Body of pancreas (tissue), 4 donors: ENCODE measurements around the gene HYKK. TPM values are rescaled to one million over a fixed set of nuclear protein-coding genes. Genes with fewer than 3 reads are reported as not detected.

Experiments
- ATAC-seq: fragments of 150-250 bp; one replicate; pipeline ENCODE4 v1.9.1; 2016
- DNase-seq, 4 donors: peaks; one replicate each; pipeline ENCODE4 v3.0.0-alpha.2; 2019
- H3K27ac ChIP-seq, 4 donors: fragments of 200-600 bp; sonication (generic); 1 replicate in 3 of 4; 2 replicates in 1 of 4; pipeline versions ENCODE4 v1.5.1 to v1.6.1; 2016 to 2019; ENCODE audit warnings: mild to moderate bottlenecking in 1 of 4, mixed read lengths in 1 of 4, moderate library complexity in 1 of 4
- H3K27me3 ChIP-seq, 2 donors: fragments of 200-600 bp; sonication (generic); one replicate each; pipeline ENCODE4 v1.6.0; 2016; ENCODE audit warnings: mild to moderate bottlenecking in 1 of 2
- H3K36me3 ChIP-seq, 2 donors: fragments of 200-600 bp; sonication (generic); replicated peaks in 1 of 2; 2 replicates each; pipeline ENCODE4 v1.5.1; 2016; ENCODE audit warnings: low read depth in 2 of 2; ENCODE audit not compliant: insufficient read depth in 1 of 2
- H3K4me1 ChIP-seq: fragments of 200-600 bp; sonication (generic); one replicate; pipeline ENCODE4 v1.6.0; 2016
- H3K4me3 ChIP-seq, 2 donors: fragments of 200-600 bp; sonication (generic); 1 replicate in 1 of 2; 2 replicates in 1 of 2; pipeline ENCODE4 v1.5.1; 2016 to 2019
- H3K9me3 ChIP-seq, 3 donors: fragments of 200-600 bp; sonication (generic); 1 replicate in 2 of 3; 2 replicates in 1 of 3; pipeline ENCODE4 v1.5.1; 2016
- POLR2A ChIP-seq, 3 donors: fragments of 450-650 bp; IDR thresholded peaks; one replicate each; pipeline ENCODE4 v1.6.1; 2016; ENCODE audit warnings: antibody characterized with exemption in 3 of 3, mild to moderate bottlenecking in 2 of 3
- WGBS, 2 donors: methylation state at CpG; one replicate each; pipeline ENCODE4 v1.1.5; 2017; 5-methylcytosine and 5-hydroxymethylcytosine counted together
- intact Hi-C: fragments of 100-400 bp; cut with DNase I; formaldehyde crosslinking; loops from one replicate; pipeline ENCODE4 v1.15.1; 2023
- total RNA-seq, 2 donors: library from RNA; depleted of rRNA; stranded (reverse); fragments of >200 nt; gene quantifications; one replicate each; pipeline ENCODE4 v1.1.0, GENCODE V29; 2016
- TF ChIP-seq, protein P1 (sequence below), 7 experiments: fragments of 450-650 bp in 4 of 7; fragments of 200-600 bp in 3 of 7; sonication (generic) in 3 of 7; IDR thresholded peaks; one replicate each; pipeline ENCODE4 v1.5.1; 2016 to 2019; ENCODE audit warnings: antibody characterized with exemption in 7 of 7

The HYKK gene
- total RNA-seq, 2 donors from 2014 or later = 2.6 to 8.3 TPM

GRCh38 chr15:78565951-78566774 lies 58.8 kb downstream of the HYKK start:
- H3K4me3 ChIP-seq = peak overlapping the region in 1 of 2 donors; percentile 8
- H3K27ac ChIP-seq = peak overlapping the region; percentile 28 to 75 (median 54)
- H3K36me3 ChIP-seq = no peaks in the 10 kb centered on the region
- 1 to 2% methylated on average over 19 of the region's 19 CpGs for WGBS, 2 donors
- peaks cover 17% of the 10 kb centered on the region for H3K4me1 ChIP-seq
- DNase-seq (peak in 2 of 4 donors; percentile 16 to 19), ATAC-seq (peak; percentile 17)
- no peaks in the 10 kb centered on the region for H3K9me3 ChIP-seq
- H3K27me3 ChIP-seq = no peaks in the 10 kb centered on the region
- TF ChIP-seq POLR2A (IDR thresholded peaks at IDR 0.05) = no peak
- TF ChIP-seq, protein P1, sequence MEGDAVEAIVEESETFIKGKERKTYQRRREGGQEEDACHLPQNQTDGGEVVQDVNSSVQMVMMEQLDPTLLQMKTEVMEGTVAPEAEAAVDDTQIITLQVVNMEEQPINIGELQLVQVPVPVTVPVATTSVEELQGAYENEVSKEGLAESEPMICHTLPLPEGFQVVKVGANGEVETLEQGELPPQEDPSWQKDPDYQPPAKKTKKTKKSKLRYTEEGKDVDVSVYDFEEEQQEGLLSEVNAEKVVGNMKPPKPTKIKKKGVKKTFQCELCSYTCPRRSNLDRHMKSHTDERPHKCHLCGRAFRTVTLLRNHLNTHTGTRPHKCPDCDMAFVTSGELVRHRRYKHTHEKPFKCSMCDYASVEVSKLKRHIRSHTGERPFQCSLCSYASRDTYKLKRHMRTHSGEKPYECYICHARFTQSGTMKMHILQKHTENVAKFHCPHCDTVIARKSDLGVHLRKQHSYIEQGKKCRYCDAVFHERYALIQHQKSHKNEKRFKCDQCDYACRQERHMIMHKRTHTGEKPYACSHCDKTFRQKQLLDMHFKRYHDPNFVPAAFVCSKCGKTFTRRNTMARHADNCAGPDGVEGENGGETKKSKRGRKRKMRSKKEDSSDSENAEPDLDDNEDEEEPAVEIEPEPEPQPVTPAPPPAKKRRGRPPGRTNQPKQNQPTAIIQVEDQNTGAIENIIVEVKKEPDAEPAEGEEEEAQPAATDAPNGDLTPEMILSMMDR (IDR thresholded peaks at IDR 0.05) = peak in 4 of 7 experiments; percentile 9 to 35 (median 28)
- intact Hi-C loops = no loop called here

DNA sequence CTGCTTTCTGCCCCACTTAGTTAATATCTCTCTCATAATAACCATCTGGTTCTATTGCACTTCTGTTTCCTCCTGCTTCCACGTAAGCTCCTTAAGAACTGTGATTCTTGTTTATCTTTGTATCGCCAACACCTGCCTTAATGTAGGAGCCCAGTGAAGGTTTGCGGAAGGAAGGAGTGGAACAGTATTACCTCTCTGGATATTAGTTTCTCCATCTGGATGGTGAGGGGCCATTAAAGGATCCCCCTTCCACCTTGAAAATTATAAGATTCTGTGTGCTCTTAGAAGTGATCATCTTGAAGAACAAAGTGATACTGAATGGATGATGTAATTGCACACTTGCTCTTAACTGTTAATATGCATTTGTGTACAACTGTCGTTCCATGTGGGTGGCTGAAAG lies 60.2 kb downstream of the HYKK start:
- Histone ChIP-seq H3K4me1 (peaks cover 17% of the 10 kb centered on the region), H3K9me3 (no peaks in the 10 kb centered on the region), H3K4me3 (no peak overlapping the region), H3K27me3 (no peaks in the 10 kb centered on the region), H3K36me3 (no peaks in the 10 kb centered on the region), H3K27ac (no peak overlapping the region)
- TF ChIP-seq, protein P1 (IDR thresholded peaks at IDR 0.05) = no peak
- 72 to 74% methylated on average over 4 of the region's 4 CpGs for WGBS, 2 donors
- ATAC-seq = no peak
- no peak for DNase-seq
- intact Hi-C loops = no loop called here

DNA sequence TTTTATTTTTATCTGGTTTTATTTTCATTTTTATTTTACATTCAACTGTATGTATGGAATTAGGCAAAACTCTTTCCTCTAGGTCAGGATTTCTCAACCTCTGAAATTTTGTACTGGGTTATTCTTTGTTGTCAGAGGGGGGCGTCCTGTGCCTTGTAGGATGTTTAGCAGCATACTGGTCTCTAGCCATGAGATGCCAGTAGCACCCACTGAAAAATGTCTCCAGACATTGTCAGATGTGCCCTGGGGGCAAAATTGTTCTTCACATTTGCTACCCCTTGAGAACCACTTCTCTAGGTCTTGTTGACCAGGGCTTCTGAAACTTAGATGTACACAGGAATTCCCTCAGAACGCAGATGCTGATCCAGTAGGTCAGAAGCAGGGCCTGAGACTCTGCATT lies 63.3 kb downstream of the HYKK start:
- Histone ChIP-seq H3K9me3 (no peaks in the 10 kb centered on the region), H3K4me1 (peaks cover 11% of the 10 kb centered on the region), H3K27ac (no peak overlapping the region), H3K27me3 (no peaks in the 10 kb centered on the region), H3K4me3 (no peak overlapping the region), H3K36me3 (no peaks in the 10 kb centered on the region)
- no peak for TF ChIP-seq POLR2A (IDR thresholded peaks at IDR 0.05)
- TF ChIP-seq, protein P1 (IDR thresholded peaks at IDR 0.05) = no peak
- intact Hi-C loops = no loop called here
- no peak for DNase-seq
- 66 to 78% methylated on average over 2 of the region's 2 CpGs for WGBS, 2 donors
- no peak for ATAC-seq

DNA sequence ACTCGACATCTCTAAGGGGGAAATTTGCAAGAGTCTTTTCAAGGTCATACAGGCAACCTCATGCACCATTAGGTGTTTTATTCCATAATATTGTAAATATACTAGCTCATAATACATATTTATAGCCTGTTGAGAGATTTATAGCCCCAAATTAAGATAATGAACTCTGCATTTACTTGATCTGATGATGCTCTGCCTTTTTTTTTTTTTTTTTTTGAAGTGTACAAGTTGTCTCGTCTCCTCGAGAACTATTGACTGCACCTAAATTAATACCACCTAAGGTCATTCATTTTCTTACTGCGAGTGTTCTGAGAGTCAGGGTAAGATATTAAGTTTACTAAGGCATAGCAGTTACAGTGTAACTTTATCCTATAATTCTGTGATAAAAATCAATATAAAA lies 64.0 kb downstream of the HYKK start:
- Histone ChIP-seq H3K27ac (no peak overlapping the region), H3K9me3 (no peaks in the 10 kb centered on the region), H3K36me3 (no peaks in the 10 kb centered on the region), H3K27me3 (no peaks in the 10 kb centered on the region), H3K4me3 (no peak overlapping the region), H3K4me1 (peaks cover 4% of the 10 kb centered on the region)
- intact Hi-C loops = no loop called here
- 52 to 62% methylated on average over 4 of the region's 4 CpGs for WGBS, 2 donors
- TF ChIP-seq, protein P1 (IDR thresholded peaks at IDR 0.05) = no peak
- TF ChIP-seq POLR2A (IDR thresholded peaks at IDR 0.05) = no peak
- ATAC-seq = no peak
- DNase-seq = no peak

GRCh38 chr15:78573416-78573815 lies 66.0 kb downstream of the HYKK start:
- Histone ChIP-seq H3K27me3 (no peaks in the 10 kb centered on the region), H3K36me3 (no peaks in the 10 kb centered on the region), H3K27ac (no peak overlapping the region), H3K4me1 (no peaks in the 10 kb centered on the region), H3K9me3 (no peaks in the 10 kb centered on the region), H3K4me3 (no peak overlapping the region)
- intact Hi-C loops = no loop called here
- TF ChIP-seq, protein P1 (IDR thresholded peaks at IDR 0.05) = no peak
- TF ChIP-seq POLR2A (IDR thresholded peaks at IDR 0.05) = no peak
- 19 to 27% methylated on average over 4 of the region's 4 CpGs for WGBS, 2 donors
- DNase-seq (no peak), ATAC-seq (no peak)
